Measurements from ENCODE around the gene DMC1. TPM values are rescaled to one million over a fixed set of nuclear protein-coding genes. Genes with fewer than 3 reads are reported as not detected.

Gene DMC1, protein sequence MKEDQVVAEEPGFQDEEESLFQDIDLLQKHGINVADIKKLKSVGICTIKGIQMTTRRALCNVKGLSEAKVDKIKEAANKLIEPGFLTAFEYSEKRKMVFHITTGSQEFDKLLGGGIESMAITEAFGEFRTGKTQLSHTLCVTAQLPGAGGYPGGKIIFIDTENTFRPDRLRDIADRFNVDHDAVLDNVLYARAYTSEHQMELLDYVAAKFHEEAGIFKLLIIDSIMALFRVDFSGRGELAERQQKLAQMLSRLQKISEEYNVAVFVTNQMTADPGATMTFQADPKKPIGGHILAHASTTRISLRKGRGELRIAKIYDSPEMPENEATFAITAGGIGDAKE
- 6.5 and 7.2 TPM in 2 replicates for total RNA-seq

DNA sequence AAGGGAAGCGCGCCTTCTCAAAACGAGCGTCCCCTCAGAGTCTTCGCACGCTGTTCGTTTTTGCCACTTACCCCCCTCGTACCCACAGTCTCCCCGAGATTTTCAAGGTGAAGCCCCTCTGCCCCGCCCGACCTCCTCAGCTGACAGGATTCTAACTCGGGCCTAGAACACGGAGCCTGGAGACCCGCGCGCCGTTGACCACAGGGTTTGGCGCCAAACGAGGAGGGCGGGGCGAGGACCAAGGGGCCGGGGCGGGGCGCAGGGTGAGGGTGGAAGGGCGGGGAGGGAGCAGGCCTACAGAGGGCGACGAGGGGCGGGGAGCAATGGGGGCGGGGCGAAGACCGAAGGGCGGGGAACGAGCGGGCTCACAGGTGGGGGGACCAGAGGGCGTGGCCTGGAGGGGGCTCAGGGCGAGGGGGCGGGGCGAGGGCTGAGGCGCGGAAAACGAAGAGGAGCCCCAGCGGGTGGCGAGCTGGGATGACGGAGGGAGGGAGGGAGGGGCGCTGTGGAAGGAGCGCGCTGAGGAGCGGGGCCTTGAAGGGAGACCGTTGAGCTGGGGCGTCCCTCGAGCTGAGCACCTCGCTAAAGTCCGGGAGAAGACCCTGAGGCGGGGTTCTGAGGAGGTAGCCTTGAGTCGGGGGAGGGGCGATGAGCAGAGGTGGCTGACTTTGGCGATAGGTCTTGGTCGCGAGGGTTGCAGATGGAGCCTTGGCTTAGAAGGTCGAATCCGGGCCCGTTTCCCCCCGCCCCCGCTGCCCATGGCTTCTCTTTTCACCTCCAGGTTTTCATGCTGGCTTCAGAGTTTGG, at the start of gene DMC1:
Gene DMC1 (minus strand): TSS at position 212 of the 807 bp plus-strand sequence. CDS start 1,927 bp downstream, outside the sequence.

DNA sequence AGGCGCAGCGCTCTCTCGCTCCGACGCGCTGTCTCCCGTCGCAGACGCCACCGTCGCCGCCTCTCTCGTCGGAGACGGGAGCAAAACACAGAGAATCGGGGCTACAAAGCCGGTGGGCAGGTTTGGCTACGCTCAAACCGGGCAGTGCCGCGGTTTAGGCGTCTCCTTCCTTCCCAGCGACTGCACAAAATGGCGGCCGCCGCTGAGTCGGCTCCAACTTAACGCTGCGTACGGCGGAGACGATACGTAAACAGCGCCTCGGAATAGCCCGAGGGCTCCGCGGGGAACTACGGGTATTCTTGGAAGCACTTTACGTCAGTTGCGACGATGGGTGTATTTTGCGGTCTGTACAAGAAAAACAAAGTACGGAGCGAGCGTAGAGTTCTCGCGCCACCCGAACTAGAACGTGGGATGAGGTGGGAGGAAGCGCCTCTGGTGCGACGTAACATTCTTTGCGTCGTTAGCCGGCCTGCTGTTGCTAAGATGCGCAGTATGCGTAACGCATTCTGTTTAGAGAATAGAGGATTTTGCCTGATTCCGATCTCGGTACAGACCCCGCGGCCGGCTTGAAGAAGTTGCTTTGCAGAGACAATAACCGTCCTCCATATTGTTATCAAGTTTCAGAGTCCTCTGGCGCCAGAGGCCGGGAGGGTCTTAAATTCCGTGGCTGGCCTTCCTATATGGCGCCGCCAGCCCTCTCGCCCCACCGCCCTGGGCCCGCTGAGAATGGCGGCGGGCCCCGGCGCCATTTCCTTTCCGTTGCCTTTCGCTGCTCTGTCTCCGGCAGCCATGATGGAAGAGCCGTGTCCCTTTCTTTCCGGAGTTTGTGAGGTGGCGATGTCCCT, 63.6 kb downstream of the DMC1 start, which contains the start of gene DDX17:
Gene DDX17 (minus strand): TSS at position 194 of the 845 bp plus-strand sequence.

Other genes with a start within 250 kb of the DMC1 start
- not detected in 2 replicates for gene KCNJ4, start 115.0 kb downstream of the DMC1 start, total RNA-seq
- 78.1 and 98.8 TPM in 2 replicates for gene KDELR3, start 102.1 kb downstream of the DMC1 start, total RNA-seq
- 412 and 413 TPM in 2 replicates for gene DDX17, start 63.9 kb downstream of the DMC1 start, total RNA-seq
- gene FAM227A, start 86.2 kb upstream of the DMC1 start, total RNA-seq, result 1.3 and 2.4 TPM in 2 replicates
- gene CBY1, start 86.5 kb upstream of the DMC1 start, total RNA-seq, result 17.5 and 21.0 TPM in 2 replicates
- 78.7 and 90.2 TPM in 2 replicates for gene TOMM22, start 111.8 kb upstream of the DMC1 start, total RNA-seq
- 66.7 and 68.0 TPM in 2 replicates for gene JOSD1, start 130.8 kb upstream of the DMC1 start, total RNA-seq
- gene GTPBP1, start 135.8 kb upstream of the DMC1 start, total RNA-seq, result 33.7 and 41.6 TPM in 2 replicates
- 93.1 and 145 TPM in 2 replicates for gene SUN2, start 185.8 kb upstream of the DMC1 start, total RNA-seq
- 13.1 and 19.4 TPM in 2 replicates for gene DNAL4, start 224.0 kb upstream of the DMC1 start, total RNA-seq

Data from uterine smooth muscle cell (primary cell).